HepG2 (cell line): ENCODE data around the gene CTDNEP1. TPM values are rescaled to one million over a fixed set of nuclear protein-coding genes. Genes with fewer than 3 reads are reported as not detected.

Source experiments
- ATAC-seq: fragments of 200-7000 bp; cut with Tn5 transposase; 3 replicates; pipeline ENCODE4 v1.9.1; 2020; ENCODE audit warnings: mild to moderate bottlenecking, moderate library complexity
- BruUV-seq: library from RNA; stranded (reverse); fragments of 400-500 nt; replicated peaks from 2 replicates; lab custom pipeline; 2021; lab: Mats Ljungman, UMichigan
- CTCF ChIA-PET: fragments of 300-600 bp; formaldehyde crosslinking; extraction: SDS; loops from one replicate; lab custom pipeline; 2021; ENCODE audit warnings: low total read pairs, inconsistent platforms, low intra/inter-chr PET ratio; lab: Yijun Ruan, JAX
- POLR2A ChIA-PET: fragments of 350-600 bp; sonication (Branson Sonifier 250); formaldehyde crosslinking; loops from one replicate; lab custom pipeline; 2020; ENCODE audit warnings: antibody characterized with exemption, inconsistent platforms; lab: Yijun Ruan, JAX
- DNase-seq: peaks from one replicate; pipeline ENCODE4 v3.0.0-alpha.2; 2015; ENCODE audit warnings: low spot score
- FAIRE-seq: peaks from 3 replicates; lab custom pipeline; 2011; peaks lifted over from hg19 to GRCh38; lab: Jason Lieb, UNC
- H2AFZ ChIP-seq: one replicate; pipeline ENCODE4 v1.6.1; 2011; ENCODE audit warnings: low read length, inconsistent platforms
- H3K27ac ChIP-seq: fragments of 300-600 bp; 3 replicates; pipeline ENCODE4 v1.8.0; 2011; ENCODE audit warnings: mixed run types, mild to moderate bottlenecking, mixed read lengths, low read length, inconsistent platforms; ENCODE audit not compliant: insufficient read depth; ENCODE audit errors: extremely low read length
- H3K27me3 ChIP-seq, 2 experiments: fragments of 200-600 bp in 1 of 2; 2 replicates in 1 of 2; 3 replicates in 1 of 2; pipeline versions ENCODE4 v1.6.0 to v1.8.0; 2011; ENCODE audit warnings: low read length in 2 of 2, mild to moderate bottlenecking in 2 of 2, moderate library complexity in 2 of 2, inconsistent platforms in 1 of 2; ENCODE audit not compliant: insufficient read depth in 2 of 2, control insufficient read depth in 1 of 2
- H3K36me3 ChIP-seq, 2 experiments: fragments of 200-600 bp in 1 of 2; replicated peaks in 1 of 2; 2 replicates in 1 of 2; 3 replicates in 1 of 2; pipeline versions ENCODE4 v1.5.1 to v1.8.0; 2011; ENCODE audit warnings: low read length in 2 of 2, inconsistent platforms in 1 of 2; ENCODE audit not compliant: insufficient read depth in 2 of 2, control insufficient read depth in 1 of 2
- H3K4me1 ChIP-seq: 2 replicates; pipeline ENCODE4 v1.5.1; 2012; ENCODE audit warnings: low read length, inconsistent platforms; ENCODE audit not compliant: insufficient read depth
- H3K4me2 ChIP-seq: 2 replicates; pipeline ENCODE4 v1.6.0; 2011; ENCODE audit warnings: low read depth, low read length, inconsistent platforms
- H3K4me3 ChIP-seq, 3 experiments: fragments of 200-600 bp in 1 of 3; sonication (generic), shearing (Covaris generic) in 1 of 3; replicated peaks in 1 of 3; 2 replicates each; pipeline ENCODE4 v1.5.1; 2011 to 2016; ENCODE audit warnings: low read length in 3 of 3, inconsistent platforms in 2 of 3, low read depth in 2 of 3, mild to moderate bottlenecking in 2 of 3, control low read depth in 1 of 3, mixed read lengths in 1 of 3; ENCODE audit not compliant: insufficient read depth in 1 of 3
- H3K79me2 ChIP-seq: one replicate; pipeline ENCODE4 v1.6.1; 2011; ENCODE audit warnings: low read length, inconsistent platforms; ENCODE audit not compliant: insufficient read depth
- H3K9ac ChIP-seq: 2 replicates; pipeline ENCODE4 v1.6.0; 2011; ENCODE audit warnings: mild to moderate bottlenecking, low read depth, low read length, inconsistent platforms; ENCODE audit not compliant: insufficient read depth
- H3K9me3 ChIP-seq: 2 replicates; pipeline ENCODE4 v1.5.1; 2012; ENCODE audit warnings: mild to moderate bottlenecking, low read length
- H4K20me1 ChIP-seq: 2 replicates; pipeline ENCODE4 v1.6.0; 2011; ENCODE audit warnings: inconsistent platforms, mild to moderate bottlenecking, low read length, moderate library complexity; ENCODE audit not compliant: insufficient read depth
- AHR ChIP-seq: IDR thresholded peaks from 2 replicates; pipeline ENCODE4 v1.6.1; 2018; ENCODE audit warnings: missing genetic modification reagents, missing compliant biosample characterization
- DR1 ChIP-seq: sonication (generic); formaldehyde crosslinking; IDR thresholded peaks from 2 replicates; pipeline ENCODE4 v1.8.0; 2021; ENCODE audit warnings: mild to moderate bottlenecking, missing genetic modification reagents, inconsistent platforms
- KDM4B ChIP-seq: sonication (generic); formaldehyde crosslinking; IDR thresholded peaks from 2 replicates; pipeline ENCODE4 v1.4.0; 2020; ENCODE audit warnings: missing genetic modification reagents
- KLF6 ChIP-seq: IDR thresholded peaks from 2 replicates; pipeline ENCODE4 v1.8.0; 2016; ENCODE audit warnings: missing biosample characterization, missing genetic modification reagents
- MTA3 ChIP-seq: sonication (generic); formaldehyde crosslinking; IDR thresholded peaks from 2 replicates; pipeline ENCODE4 v1.4.0; 2020; ENCODE audit warnings: missing genetic modification reagents
- NCOA2 ChIP-seq: sonication (generic); formaldehyde crosslinking; IDR thresholded peaks from 2 replicates; pipeline ENCODE4 v1.8.0; 2022; ENCODE audit warnings: inconsistent platforms
- PHF20 ChIP-seq: sonication (generic); formaldehyde crosslinking; IDR thresholded peaks from 2 replicates; pipeline ENCODE4 v1.5.0; 2020; ENCODE audit warnings: mild to moderate bottlenecking, missing genetic modification reagents
- POLR2A ChIP-seq, 2 experiments: IDR thresholded peaks; 2 replicates each; pipeline ENCODE4 v1.6.1; 2011; ENCODE audit warnings: low read depth in 2 of 2, low read length in 2 of 2, mild to moderate bottlenecking in 1 of 2, moderate library complexity in 1 of 2; ENCODE audit not compliant: insufficient read depth in 1 of 2
- SSRP1 ChIP-seq: IDR thresholded peaks from 2 replicates; pipeline ENCODE4 v1.6.1; 2016; ENCODE audit warnings: control low read depth
- ZIK1 ChIP-seq: sonication (generic); formaldehyde crosslinking; IDR thresholded peaks from 2 replicates; pipeline ENCODE4 v1.5.0; 2020; ENCODE audit warnings: mild to moderate bottlenecking, low read depth, missing genetic modification reagents, borderline replicate concordance
- ZNF652 ChIP-seq: IDR thresholded peaks from 2 replicates; pipeline ENCODE4 v1.6.1; 2016; ENCODE audit warnings: low read depth, borderline replicate concordance
- ZNF775 ChIP-seq: sonication (generic); formaldehyde crosslinking; IDR thresholded peaks from 2 replicates; pipeline ENCODE4 v1.4.0; 2020; ENCODE audit warnings: missing genetic modification reagents, mild to moderate bottlenecking, moderate library complexity, borderline replicate concordance
- WGBS: methylation state at CpG from one replicate; pipeline ENCODE4 v1.1.6; 2017; ENCODE audit warnings: low lambda C conversion rate; 5-methylcytosine and 5-hydroxymethylcytosine counted together
- in situ Hi-C: cut with HindIII; loops from 2 replicates; pipeline ENCODE4 v1.10.0; 2017; ENCODE audit warnings: low pct_unique_long_range_greater_than_20kb; ENCODE audit not compliant: extremely low pct_ligation_motif_present
- intact Hi-C: fragments of 100-400 bp; cut with micrococcal nuclease; formaldehyde crosslinking; loops from one replicate; pipeline ENCODE4 v1.10.0; 2022; ENCODE audit not compliant: unreplicated experiment
- polyA plus RNA-seq, 8 experiments: library from polyadenylated mRNA; depleted of rRNA in 3 of 8; stranded (reverse) in 7 of 8; unstranded in 1 of 8; fragments of >200 nt; fragmentation: Illumina TruSeq in 4 of 8; extraction: Trizol in 4 of 8; gene quantifications; 2 replicates each; pipeline versions ENCODE4 v1.2.1 to v1.2.3, GENCODE V29; 2011 to 2016; ENCODE audit warnings: low read depth in 4 of 8, missing spikeins in 1 of 8, mixed read lengths in 1 of 8; ENCODE audit not compliant: insufficient read depth in 1 of 8
- total RNA-seq, 5 experiments: library from RNA; depleted of rRNA; stranded (reverse); fragments of >200 nt; fragmentation: Illumina TruSeq; extraction: Trizol; gene quantifications; 2 replicates each; pipeline ENCODE4 v1.2.3, GENCODE V29; 2016; ENCODE audit warnings: low read depth in 1 of 5
- TF ChIP-seq, protein P1 (sequence below): fragments of 450-650 bp; IDR thresholded peaks from 2 replicates; pipeline ENCODE4 v1.6.1; 2017; ENCODE audit warnings: mild to moderate bottlenecking
- TF ChIP-seq, protein P2 (sequence below): IDR thresholded peaks from 2 replicates; pipeline ENCODE4 v1.6.1; 2016; ENCODE audit warnings: mild to moderate bottlenecking
- TF ChIP-seq, protein P3 (sequence below): sonication (generic); formaldehyde crosslinking; IDR thresholded peaks from 2 replicates; pipeline ENCODE4 v1.5.1; 2020; ENCODE audit warnings: missing genetic modification reagents, mild to moderate bottlenecking, borderline replicate concordance
- TF ChIP-seq, protein P4 (sequence below): sonication (generic); formaldehyde crosslinking; IDR thresholded peaks from 2 replicates; pipeline ENCODE4 v1.4.0; 2020; ENCODE audit warnings: missing genetic modification reagents

Gene CTDNEP1
- total and polyA plus RNA-seq, 2 of the 13 experiments (the other 11 are each of a cell fraction or from before 2014, with no cell fraction given) = 19.8 to 118 TPM

DNA sequence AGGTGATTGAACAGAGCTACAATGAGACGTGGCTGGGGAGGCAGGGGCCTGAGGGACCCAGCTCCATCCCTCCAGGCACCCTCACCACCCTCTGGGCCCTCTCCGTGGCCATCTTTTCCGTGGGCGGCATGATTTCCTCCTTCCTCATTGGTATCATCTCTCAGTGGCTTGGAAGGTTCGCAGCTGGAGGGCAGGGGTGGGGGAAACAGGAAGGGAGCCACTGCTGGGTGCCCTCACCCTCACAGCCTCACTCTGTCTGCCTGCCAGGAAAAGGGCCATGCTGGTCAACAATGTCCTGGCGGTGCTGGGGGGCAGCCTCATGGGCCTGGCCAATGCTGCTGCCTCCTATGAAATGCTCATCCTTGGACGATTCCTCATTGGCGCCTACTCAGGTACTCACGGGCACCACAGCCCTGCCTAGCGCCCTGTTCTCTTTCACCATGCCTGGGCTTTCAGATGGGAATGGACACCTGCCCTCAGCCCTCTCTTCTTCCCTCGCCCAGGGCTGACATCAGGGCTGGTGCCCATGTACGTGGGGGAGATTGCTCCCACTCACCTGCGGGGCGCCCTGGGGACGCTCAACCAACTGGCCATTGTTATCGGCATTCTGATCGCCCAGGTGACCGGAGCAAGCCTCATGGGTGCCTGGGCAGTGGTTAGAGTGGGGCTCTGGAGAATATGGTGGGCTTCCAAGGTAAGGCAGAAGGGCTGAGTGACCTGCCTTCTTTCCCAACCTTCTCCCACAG lies 32.1 kb upstream of the CTDNEP1 start:
- no peaks in the 10 kb centered on the region for H3K9me3 ChIP-seq
- no peaks in the 10 kb centered on the region for H4K20me1 ChIP-seq
- peaks cover 8 to 9% of the 10 kb centered on the region in 2 experiments; a peak in 4 of 5 replicates for H3K36me3 ChIP-seq
- 97% methylated on average over 6 of the region's 18 CpGs for WGBS
- CTCF ChIA-PET = no interaction called here
- DNase-seq = no peak
- no peak overlapping the region for H3K4me2 ChIP-seq
- POLR2A ChIA-PET = interaction anchor here (1.6 to 3.9 kb wide), 5 partner anchors 9 to 63 kb away, joined by 6 to 35 read pairs (median 16); partner anchors contain the start of genes ACADVL, CTDNEP1, DLG4 and ELP5
- H3K4me1 ChIP-seq = peaks cover 38% of the 10 kb centered on the region
- H3K27ac ChIP-seq = no peak overlapping the region
- no peaks in the 10 kb centered on the region for H3K79me2 ChIP-seq
- in situ Hi-C loops (loop anchor here (10.0 kb wide), 1 partner anchor 239 kb away; the partner anchor contains the start of gene SLC16A11), intact Hi-C loops (loop anchor here (5.0 kb wide), 1 partner anchor 41 kb away; the partner anchor contains the start of gene GABARAP)
- H2AFZ ChIP-seq = no peak overlapping the region
- no peak for ATAC-seq
- H3K9ac ChIP-seq = no peak overlapping the region
- no peak for FAIRE-seq
- no TSS peak for BruUV-seq
- H3K4me3 ChIP-seq = no peak overlapping the region
- TF ChIP-seq ZNF775 (CRISPR knock-in tag) (no peak), DR1 (CRISPR knock-in tag) (no peak), POLR2A (IDR thresholded peaks at IDR 0.05; ENCODE audit: insufficient read depth in 1 of 2, low read depth in 2 of 2, low read length in 2 of 2) (no peak), MTA3 (no peak), KLF6 (CRISPR knock-in tag) (no peak), SSRP1 (no peak), AHR (CRISPR knock-in tag) (no peak), KDM4B (CRISPR knock-in tag) (no peak), ZIK1 (no peak), NCOA2 (no peak), PHF20 (no peak), ZNF652 (no peak)
- TF ChIP-seq, protein P1, sequence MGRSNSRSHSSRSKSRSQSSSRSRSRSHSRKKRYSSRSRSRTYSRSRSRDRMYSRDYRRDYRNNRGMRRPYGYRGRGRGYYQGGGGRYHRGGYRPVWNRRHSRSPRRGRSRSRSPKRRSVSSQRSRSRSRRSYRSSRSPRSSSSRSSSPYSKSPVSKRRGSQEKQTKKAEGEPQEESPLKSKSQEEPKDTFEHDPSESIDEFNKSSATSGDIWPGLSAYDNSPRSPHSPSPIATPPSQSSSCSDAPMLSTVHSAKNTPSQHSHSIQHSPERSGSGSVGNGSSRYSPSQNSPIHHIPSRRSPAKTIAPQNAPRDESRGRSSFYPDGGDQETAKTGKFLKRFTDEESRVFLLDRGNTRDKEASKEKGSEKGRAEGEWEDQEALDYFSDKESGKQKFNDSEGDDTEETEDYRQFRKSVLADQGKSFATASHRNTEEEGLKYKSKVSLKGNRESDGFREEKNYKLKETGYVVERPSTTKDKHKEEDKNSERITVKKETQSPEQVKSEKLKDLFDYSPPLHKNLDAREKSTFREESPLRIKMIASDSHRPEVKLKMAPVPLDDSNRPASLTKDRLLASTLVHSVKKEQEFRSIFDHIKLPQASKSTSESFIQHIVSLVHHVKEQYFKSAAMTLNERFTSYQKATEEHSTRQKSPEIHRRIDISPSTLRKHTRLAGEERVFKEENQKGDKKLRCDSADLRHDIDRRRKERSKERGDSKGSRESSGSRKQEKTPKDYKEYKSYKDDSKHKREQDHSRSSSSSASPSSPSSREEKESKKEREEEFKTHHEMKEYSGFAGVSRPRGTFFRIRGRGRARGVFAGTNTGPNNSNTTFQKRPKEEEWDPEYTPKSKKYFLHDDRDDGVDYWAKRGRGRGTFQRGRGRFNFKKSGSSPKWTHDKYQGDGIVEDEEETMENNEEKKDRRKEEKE = no peak
- TF ChIP-seq, protein P2, sequence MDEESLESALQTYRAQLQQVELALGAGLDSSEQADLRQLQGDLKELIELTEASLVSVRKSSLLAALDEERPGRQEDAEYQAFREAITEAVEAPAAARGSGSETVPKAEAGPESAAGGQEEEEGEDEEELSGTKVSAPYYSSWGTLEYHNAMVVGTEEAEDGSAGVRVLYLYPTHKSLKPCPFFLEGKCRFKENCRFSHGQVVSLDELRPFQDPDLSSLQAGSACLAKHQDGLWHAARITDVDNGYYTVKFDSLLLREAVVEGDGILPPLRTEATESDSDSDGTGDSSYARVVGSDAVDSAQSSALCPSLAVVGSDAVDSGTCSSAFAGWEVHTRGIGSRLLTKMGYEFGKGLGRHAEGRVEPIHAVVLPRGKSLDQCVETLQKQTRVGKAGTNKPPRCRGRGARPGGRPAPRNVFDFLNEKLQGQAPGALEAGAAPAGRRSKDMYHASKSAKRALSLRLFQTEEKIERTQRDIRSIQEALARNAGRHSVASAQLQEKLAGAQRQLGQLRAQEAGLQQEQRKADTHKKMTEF (CRISPR knock-in tag) = no peak
- TF ChIP-seq, protein P3, sequence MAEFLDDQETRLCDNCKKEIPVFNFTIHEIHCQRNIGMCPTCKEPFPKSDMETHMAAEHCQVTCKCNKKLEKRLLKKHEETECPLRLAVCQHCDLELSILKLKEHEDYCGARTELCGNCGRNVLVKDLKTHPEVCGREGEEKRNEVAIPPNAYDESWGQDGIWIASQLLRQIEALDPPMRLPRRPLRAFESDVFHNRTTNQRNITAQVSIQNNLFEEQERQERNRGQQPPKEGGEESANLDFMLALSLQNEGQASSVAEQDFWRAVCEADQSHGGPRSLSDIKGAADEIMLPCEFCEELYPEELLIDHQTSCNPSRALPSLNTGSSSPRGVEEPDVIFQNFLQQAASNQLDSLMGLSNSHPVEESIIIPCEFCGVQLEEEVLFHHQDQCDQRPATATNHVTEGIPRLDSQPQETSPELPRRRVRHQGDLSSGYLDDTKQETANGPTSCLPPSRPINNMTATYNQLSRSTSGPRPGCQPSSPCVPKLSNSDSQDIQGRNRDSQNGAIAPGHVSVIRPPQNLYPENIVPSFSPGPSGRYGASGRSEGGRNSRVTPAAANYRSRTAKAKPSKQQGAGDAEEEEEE (CRISPR knock-in tag) = no peak
- TF ChIP-seq, protein P4, sequence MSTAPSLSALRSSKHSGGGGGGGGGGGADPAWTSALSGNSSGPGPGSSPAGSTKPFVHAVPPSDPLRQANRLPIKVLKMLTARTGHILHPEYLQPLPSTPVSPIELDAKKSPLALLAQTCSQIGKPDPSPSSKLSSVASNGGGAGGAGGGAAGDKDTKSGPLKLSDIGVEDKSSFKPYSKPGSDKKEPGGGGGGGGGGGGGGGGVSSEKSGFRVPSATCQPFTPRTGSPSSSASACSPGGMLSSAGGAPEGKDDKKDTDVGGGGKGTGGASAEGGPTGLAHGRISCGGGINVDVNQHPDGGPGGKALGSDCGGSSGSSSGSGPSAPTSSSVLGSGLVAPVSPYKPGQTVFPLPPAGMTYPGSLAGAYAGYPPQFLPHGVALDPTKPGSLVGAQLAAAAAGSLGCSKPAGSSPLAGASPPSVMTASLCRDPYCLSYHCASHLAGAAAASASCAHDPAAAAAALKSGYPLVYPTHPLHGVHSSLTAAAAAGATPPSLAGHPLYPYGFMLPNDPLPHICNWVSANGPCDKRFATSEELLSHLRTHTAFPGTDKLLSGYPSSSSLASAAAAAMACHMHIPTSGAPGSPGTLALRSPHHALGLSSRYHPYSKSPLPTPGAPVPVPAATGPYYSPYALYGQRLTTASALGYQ (CRISPR knock-in tag) = no peak
- no peaks in the 10 kb centered on the region for H3K27me3 ChIP-seq
